Measurements from ENCODE around the gene TCEAL3.
"Not testable (repeated sequence)": the region's sequence is repeated elsewhere in the genome, so short reads cannot be mapped to it uniquely, and the experiment has no call there.

TCEAL3 gene, protein sequence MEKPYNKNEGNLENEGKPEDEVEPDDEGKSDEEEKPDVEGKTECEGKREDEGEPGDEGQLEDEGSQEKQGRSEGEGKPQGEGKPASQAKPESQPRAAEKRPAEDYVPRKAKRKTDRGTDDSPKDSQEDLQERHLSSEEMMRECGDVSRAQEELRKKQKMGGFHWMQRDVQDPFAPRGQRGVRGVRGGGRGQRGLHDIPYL

DNA sequence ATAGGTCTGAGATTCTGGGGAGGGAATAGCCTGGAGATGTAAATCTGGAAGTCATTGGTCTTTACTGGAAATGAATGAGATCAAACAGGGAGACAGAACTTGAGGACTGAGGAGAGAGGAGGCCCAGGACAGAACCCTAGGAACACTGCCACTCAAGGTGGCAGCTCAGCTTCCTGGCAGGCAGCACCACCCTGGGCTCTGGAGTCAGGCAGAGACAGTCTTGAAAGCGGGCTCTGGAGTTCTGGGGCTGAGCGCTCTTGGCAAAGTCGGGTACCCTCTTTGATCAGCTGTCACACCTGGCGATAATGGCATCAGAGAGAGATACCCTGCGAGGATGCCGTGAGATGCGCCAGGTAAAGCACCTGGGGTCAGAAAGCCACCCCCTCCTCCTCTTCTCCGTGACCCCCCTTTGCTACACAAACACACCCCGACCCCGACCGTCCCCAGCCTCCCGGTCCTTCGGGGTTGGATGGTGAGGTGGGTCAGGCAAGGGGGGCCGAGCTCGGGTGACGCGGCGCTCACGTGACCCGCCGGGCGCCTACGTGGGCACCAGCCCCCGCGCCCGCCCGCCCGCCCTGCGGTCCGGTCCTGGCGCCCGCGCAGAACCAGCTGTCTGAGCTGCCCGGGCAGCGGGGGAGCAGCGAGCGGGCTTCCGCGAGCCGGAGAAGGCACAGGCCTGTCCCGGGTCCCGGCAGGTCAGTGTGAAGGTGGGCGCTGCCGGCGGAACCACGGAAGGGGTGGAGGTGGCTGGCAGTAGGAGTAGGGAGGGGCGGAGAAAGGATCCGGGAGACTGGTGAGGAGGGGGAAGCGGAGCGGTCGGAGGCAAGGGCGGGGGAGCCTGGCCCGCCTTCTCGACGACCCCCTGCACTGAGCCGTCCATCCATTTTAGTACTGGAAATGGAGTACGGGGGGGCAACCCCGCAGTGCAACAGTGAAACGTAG, at the start of gene TCEAL3:
TCEAL3 (plus strand) TSS at position 600 of the 942 bp plus-strand sequence. CDS start 1,102 bp downstream, outside the sequence.
- no peak for DNase-seq

DNA sequence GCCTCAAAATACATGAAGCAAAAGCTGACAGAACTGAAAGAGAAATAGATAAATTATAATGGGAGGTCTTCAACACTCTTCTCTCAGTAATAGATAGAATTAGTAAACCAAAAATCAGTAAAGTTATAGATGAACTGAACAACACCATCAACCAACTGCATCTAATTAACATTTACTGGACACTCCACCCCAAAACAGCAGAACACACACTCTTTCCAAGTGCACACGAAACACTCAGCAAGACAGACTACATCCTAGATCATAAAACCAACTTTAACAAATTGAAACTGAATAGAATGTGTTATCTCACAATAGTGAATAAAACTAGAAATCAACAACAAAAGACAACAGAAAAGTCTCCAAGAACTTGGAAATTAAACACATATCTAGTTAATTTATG, 47.5 kb upstream of the TCEAL3 start:
- no peak for DNase-seq

DNA sequence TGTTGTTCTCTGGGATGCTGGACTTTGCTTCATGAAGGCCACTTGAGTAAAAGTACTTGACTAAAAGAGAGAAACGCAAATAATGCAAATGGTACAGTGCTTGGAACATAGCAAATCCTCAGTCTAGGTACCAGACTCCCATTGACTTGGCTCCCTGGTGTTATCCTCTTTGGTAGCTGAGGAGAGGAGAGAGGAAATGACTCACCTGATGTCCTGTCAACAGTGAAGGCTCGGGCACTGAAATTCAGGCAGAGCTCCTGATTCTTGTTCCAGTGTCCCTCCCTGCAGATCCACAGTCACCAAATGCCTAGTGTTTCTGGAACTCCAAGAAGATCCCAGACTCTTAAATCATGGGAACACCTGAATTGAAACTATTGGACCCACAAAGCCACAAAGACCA, 45.0 kb upstream of the TCEAL3 start:
- no peak for DNase-seq

DNA sequence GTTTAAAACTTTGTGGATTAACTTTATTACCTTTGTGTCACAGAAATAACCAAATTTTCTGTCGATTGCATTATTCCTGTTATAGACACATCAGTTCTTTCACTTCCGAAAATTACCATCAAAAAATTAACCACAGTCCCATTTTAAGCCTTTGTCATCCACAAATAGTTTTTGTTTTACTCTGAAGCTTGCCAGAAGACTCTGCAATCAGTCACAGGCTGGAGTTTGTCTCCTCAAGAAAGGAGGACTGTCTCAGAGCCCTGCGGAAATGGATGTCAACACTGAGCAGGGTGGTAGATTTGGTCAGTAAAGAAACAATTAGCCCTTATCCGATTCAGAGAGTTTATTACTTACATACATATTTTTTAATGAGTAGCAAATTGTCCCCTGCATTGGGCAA, 42.6 kb upstream of the TCEAL3 start:
- no peak for DNase-seq

DNA sequence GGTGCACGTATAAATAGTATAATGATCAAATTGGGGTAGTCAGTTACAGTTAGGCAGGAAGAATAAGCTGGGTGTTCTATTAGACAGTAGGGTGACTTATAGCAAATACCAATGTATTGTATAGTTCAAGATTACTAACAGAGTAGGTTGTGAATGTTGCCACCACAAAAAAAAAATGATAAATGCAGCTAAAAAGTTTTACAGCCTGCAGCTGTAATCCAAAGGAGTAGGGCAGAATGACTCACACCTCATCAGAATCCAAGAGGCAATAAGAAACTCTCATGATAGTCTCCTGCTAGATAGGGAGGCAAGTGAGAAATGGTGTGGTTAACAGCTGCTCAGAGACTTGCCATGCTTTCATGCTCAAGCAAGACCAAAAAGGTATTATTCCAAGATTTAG, 42.0 kb upstream of the TCEAL3 start:
- peak; percentile 1 for DNase-seq

DNA sequence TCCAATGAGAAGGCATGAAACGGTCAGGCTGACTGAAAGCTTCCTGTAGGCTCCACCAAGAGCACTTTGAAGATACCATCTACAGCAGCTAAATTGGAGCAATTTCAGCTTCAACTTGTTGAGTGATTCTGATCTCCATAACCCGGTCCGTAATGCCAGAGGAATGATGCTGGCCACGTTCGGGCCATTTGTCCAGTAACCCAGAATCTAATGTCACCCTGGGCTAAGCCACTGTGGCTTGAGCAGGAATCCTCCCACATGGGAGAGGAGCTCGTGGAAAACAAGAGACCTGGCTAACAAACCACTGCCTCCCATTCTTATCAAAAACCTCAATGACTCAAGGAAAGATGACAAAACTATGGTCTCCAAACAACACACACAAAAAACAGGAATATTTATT, 36.6 kb upstream of the TCEAL3 start:
- DNase-seq: no peak

DNA sequence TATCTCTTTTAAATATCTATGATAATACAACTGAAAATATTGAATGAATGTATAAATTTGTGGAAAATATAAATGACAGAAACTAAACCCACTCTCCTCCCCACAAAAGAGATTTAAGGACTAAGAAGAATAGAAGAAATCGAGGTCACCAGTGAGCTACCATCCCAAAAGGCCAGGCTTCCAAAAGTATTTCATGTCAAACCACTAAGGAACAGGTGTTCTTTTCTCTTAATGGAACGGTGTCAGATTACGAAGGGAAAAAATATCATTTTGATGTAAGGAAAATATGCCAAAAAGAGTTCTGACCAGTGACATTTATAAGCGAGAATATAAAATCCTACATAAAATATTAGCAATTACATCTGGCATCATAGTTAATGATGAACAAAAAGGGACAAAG, 36.0 kb upstream of the TCEAL3 start:
- DNase-seq: no peak

DNA sequence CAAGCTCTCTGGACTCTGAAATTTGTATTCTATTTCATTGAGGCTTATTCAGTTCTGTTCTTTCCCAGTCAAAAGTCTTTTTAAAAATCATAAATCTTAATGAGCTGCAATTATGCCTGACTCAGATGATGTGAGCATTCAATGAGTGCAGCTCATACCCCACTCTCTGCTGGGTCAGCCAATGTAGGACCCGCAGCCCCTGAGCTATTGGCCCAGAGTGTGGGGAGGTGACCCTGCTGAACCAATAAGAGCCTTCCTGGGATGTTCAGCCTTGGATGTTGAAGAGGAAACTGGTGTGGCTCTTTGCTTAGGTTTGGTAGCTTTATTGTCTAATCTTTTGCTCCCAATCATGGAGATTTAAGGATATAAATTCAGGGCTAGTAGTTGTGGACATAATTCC, 34.6 kb upstream of the TCEAL3 start:
- no peak for DNase-seq

DNA sequence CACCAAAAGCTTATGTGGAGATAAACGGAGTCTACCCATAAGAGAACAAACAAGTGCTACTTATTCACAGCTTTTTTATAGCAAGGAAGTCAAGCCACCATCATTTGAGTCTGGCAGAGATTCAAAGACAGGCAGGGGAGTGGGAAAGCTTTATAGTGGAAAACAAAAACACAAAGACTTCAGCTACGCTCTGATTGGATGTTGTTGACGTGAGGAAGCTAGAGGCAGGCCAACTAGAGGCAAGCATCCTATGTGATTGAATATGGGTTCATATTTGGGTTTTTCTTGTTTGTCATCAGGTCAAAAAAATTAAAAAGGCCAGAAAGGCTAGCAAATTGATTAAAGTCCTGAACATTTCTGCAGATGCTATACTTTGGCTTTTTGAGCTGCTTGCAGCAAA, 23.2 kb upstream of the TCEAL3 start:
- DNase-seq: no peak

DNA sequence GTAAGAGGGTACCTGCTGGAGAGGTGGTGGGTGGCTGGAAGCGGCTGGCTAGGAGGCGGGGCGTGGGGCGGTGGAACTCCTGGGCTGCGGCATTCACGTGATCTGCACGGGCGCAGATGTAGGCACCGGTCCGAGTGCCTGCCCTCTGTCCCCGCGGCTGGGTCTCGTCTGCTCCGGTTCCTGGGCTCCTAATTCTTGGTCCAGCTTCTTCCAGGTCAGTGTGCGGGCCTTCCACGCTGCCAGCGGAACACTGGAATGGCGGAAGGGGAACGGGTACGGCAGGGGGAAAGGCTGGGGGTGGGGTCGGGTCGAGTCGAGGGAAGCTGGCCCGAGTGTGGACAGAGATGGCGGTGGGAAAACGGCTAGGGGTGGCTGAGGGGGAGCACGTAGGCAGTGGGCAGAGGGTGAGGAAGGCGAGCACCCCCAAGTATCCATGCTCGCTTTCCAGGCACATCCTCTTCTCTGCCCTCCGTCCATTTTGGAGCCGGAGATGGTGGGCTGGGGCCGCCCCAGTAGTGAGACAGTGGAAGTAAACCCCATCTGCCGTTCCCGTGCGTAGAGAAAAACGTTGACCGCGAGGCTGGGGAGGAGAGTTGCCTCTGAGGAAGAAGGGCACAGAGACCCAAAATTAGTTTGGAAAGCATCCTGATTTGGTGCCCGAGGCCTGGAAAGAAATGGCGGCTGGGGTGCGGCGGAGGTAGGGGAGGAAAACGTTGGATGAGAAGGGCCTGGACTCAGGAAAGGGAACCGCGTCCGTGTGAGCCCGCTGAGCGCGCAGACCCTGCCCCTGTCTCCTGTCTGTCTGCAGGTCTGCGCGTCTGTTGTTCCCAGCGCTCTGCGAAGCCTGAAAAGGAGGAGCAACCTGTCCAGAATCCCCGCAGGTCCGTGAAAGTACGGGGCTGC, 22.1 kb upstream of the TCEAL3 start, which contains the start of gene TCEAL4:
TCEAL4 (plus strand) TSS at position 105 of the 903 bp plus-strand sequence. CDS start 1,161 bp downstream, outside the sequence.
- DNase-seq: no peak

DNA sequence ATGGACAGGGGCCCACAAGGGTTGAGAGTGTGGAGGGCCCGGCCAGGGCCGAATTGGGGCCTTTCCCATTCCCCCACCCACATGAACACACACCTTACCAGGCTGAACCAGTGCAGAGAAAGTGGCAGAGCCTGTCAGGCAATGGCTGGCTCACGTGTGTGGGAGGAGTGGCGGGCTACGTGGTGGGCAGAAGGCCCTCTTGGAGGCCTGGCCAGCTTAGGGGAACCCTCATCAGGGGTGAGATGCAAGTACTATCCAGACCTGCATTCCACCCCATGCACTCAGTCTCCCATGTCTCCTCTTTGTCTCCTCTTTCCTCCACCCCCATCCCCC, 21.5 kb upstream of the TCEAL3 start:
- DNase-seq: no peak

DNA sequence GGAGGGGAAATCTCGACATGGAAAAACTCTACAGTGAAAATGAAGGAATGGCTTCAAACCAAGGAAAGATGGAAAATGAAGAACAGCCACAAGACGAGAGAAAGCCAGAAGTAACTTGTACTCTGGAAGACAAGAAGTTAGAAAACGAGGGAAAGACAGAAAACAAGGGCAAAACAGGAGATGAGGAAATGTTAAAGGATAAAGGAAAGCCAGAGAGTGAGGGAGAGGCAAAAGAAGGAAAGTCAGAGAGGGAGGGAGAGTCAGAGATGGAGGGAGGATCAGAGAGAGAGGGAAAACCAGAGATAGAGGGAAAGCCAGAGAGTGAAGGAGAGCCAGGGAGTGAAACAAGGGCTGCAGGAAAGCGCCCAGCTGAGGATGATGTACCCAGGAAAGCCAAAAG, 21.1 kb upstream of the TCEAL3 start:
- DNase-seq: no peak

DNA sequence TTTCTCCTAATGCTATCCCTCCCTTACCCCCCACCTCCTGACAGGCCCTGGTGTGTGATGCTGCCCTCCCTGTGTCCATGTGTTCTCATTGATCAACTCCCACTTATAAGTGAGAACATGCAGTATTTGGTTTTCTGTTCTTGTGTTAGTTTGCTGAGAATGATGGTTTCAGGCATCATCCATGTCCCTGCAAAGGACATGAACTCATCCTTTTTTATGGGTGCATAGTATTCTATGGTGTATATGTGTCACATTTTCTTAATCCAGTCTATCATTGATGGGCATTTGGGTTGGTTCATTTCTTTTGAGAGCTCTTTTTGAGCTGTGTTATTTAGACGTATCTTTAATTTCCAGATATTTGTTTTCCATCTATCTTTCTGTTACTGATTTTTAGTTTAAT, 15.5 kb upstream of the TCEAL3 start:
- not testable (repeated sequence) for DNase-seq

DNA sequence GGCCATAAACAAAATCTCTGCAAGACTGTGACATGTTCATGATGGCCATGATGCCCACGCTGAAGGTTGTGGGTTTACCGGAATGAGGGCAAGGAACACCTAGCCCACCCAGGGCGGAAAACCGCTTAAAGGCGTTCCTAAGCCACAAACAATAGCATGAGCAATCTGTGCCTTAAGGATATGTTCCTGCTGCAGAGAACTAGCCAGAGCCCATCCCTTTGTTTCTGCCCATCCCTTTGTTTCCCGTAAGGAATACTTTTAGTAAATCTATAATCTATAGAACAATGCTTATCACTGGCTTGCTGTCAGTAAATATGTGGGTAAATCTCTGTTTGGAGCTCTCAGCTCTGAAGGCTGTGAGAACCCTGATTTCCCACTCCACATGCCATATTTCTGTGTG, 12.6 kb upstream of the TCEAL3 start:
- not testable (repeated sequence) for DNase-seq

DNA sequence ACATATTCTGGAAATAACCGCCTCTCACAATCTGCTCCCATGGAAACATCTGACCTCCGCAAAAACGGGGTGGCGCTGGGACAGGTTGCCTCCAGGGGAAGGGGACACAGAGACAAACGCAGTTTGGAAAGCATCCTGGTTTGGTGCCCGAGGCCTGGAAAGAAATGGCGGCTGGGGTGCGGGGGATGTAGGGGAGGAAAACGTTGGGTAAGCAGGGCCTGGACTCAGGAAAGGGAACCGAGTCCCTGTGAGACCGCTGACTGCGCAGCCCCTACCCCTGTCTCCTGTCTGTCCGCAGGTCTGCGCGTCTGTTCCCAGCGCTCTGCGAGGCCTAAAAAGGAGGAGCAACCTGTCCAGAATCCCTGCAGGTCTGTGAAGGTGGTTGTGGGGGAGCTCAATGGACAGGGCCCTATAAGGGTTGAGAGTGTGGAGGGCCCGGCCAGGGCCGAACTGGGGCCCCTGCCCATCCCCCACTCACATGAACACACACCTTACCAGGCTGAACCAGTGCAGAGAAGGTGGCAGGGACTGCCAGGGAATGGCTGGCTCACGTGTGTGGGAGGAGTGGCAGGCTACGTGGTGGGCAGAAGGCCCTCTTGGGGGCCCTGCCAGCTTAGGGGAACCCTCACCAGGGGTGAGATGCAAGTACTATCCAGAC, 672 bp downstream of the TCEAL3 start:
- DNase-seq: no peak

DNA sequence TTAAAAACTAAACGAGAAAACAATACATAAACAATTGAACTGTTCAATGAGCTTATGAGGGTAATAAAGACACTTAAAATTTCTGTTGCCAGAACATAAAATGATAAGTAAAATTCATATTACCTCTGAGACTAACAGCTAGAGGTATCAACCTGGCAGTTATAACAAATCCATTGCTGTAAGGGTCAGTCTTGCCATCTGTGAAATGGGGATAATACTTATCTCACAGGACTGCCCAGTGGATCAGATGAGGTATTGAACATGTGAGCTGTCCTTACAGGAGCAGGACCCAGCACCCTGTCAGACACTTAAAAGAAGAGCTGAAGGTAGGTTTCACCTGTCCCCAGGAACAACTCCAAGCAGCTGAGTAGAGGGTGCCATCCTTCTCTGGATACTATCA, 2.5 kb downstream of the TCEAL3 start:
- no peak for DNase-seq

DNA sequence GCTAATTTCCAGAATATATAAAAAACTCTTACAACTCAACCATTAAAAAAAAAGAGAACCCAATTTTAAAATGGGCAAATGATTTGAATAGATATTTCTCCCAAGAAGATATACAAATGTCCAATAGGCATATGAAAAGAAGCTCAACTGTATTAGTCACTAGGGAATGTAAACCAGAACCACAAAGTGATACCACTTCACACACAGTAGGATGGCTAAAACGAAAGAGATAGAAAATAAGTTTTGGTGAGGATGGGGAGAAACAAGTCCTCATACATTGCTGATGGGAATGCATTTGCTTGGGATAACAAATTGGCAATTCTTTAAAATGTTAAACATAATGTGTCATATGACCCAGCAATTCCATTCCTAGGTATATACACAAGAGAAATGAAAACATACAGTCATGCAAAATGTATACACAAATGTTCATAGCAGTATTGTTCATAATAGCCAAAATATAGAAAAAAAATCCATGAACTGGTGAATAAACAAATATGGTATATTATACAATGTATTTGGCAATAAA, 5.7 kb downstream of the TCEAL3 start:
- DNase-seq: no peak

DNA sequence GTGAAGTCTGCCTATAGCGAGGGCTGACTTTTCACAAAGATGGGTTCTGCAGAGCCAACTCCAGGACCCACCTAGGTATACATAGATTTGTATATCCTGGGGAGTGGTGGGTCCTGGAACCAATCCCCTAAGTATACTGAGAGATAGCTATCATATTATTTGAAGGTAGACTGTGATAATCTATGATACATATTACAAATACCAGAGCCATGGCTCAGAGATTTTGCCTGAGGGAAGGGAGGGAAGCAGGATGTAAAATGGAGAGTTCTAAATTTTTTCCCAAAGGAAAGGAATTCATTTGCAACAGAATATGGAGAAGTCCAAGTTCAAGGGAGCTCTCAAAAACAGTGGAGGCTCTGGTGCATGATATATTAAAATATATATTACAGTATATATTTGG, 7.2 kb downstream of the TCEAL3 start:
- no peak for DNase-seq

DNA sequence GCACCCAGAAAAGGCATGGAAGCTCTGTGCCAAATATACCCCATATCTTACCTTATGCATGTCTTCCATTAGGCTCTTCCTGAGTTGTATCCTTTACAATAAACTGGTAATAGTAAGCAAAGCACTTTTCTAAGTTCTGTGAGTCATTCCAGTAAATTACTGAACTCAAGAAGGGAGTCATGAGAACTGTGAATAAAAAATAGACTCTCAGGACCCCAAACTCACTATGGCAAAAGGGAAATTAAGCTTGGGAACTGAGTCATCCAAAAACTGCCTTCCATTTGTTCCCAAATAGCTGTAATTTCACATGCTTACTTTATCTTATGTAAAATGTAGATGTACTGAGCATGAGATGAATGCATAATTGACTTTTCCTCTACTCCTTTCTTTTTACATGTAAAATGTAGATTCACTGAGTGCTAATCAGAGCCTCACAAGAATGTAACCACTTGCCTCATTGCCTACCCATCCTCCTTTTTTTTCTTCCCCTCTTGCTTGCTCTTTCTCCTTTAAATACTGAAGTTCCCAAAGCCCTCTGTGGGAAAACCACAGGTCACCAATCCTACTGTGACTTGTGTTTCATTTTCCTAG, 8.1 kb downstream of the TCEAL3 start:
- DNase-seq: no peak

DNA sequence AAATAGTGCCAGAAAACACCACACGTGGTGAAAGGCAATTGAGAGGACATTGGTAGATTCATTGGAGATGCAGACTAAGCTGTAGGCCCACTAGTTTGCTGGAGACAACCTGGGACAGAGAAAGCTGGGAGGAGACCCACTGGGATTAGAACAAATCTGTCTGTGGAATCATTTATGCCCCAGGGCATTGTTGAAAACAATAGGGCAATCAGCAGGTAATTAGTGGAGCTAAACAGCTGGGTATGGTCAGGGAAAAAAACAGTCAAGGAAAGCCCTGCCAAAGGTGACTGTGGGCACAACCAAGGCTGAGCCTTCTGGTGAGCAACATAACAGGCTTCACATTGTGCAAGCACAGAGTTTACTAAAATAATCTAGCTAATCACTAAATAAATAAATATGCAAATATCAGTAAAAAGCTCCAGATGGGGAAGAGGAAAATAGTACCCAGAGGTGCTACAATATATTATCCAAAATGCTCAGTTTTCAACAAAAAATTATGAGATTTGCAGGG, 9.0 kb downstream of the TCEAL3 start:
- no peak for DNase-seq

DNA sequence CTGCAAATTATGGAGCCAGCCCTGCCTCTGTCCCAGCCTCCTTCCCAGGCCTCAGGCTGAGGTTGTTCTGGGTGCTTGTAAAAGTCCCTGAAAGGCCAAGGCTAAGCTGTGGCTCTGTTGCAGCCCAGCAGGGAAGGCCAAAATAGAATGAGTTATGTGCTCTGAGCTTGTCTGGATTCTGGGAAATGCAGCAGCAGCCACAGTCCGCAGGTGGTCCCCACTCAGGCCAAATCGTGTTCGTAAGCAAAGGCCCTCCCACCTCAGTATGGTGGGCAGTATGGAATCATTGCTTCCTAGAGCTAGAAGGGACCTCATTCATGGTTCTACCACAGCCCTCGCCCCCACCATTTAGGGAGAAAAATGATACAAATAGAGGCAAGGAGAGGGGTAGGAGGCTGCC, 16.3 kb downstream of the TCEAL3 start:
- DNase-seq: no peak

DNA sequence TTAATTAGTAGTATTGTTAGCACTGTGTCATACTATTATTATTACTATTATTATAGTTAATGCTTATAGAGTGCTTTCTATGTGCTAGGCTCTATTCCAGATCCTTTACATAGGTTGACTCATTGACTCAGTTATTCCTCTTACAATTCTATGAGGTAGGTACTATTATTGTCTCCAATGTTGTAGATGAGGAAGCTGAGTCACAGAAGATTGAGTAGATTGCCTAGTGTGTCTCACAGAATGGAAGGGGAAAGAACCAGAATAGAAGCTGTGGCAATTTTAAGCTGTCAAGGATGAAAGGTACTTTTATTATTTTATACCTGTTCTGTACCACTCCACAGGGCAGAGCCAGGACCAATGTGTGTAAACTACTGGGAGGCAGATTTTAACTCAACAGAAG, 19.1 kb downstream of the TCEAL3 start:
- no peak for DNase-seq

Measured in amniotic stem cell (primary cell).